SU-DHL-6 (cell line): ENCODE measurements around the gene PTH2.

Experiments used
- CTCF ChIP-seq: fragments of 200-600 bp; sonication (generic); IDR thresholded peaks from one replicate; pipeline ENCODE4 v1.5.1; 2017; ENCODE audit warnings: antibody characterized with exemption, mild to moderate bottlenecking, low read length, moderate library complexity; ENCODE audit not compliant: insufficient read depth, poor library complexity, severe bottlenecking
- EZH2phosphoT487 ChIP-seq: fragments of 200-600 bp; sonication (generic), shearing (Covaris generic); conservative IDR thresholded peaks from 2 replicates; pipeline ENCODE4 v1.6.1; 2018; ENCODE audit warnings: mild to moderate bottlenecking, antibody characterized with exemption, low read length, moderate library complexity, mixed read lengths

- TF ChIP-seq CTCF (no peak), EZH2phosphoT487 (no peak)
Observed at GRCh38 chr19:49442771-49443365, 19.6 kb upstream of the PTH2 start.
